Ammon's horn (tissue), 1 donor: ENCODE results near the gene SLC16A5.
"Not testable (repeated sequence)": the region's sequence is repeated elsewhere in the genome, so short reads cannot be mapped to it uniquely, and the experiment has no call there.

Source experiments
- DNase-seq: peaks from one replicate; pipeline ENCODE4 v3.0.0-alpha.2; 2016; ENCODE audit warnings: low spot score

Gene SLC16A5

GRCh38 chr17:75133001-75133400 lies 45.2 kb downstream of the SLC16A5 start:
- no peak for DNase-seq

DNA sequence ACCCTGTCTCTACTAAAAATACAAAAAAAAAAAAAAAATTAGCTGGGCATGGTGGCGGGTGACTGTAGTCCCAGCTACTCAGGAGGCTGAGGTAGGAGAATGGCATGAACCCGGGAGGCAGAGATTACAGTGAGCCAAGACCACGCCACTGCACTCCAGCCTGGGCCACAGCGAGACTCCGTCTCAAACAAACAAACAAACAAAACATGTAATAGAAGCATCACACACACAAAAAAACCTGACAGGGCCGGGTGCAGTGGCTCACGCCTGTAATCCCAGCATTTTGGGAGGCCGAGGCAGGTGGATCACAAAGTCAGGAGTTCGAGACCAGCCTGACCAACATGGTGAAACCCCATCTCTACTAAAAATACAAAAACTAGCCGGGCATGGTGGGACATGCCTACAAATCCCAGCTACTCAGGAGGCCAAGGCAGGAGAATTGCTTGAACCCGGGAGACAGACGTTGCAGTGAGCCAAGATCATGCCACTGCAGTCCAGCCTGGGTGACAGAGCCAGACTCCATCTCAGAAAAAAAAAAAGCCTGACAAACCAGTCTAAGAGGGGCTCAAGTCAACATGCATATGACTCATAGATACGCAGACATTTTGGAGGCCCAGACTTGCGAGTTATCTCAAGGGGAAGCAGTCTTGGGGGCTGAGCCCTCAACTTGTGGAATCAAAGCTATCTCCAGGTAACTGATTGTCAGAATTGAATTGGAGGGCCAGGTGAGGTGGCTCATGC lies 46.0 kb downstream of the SLC16A5 start:
- DNase-seq = not testable (repeated sequence)

- DNase-seq = no peak
These were observed 47.7 kb downstream of the SLC16A5 start for GRCh38 chr17:75135452-75135851.

- no peak for DNase-seq
These were observed 48.2 kb downstream of the SLC16A5 start for GRCh38 chr17:75135946-75136345.

- DNase-seq = not testable (repeated sequence)
These were observed 50.0 kb downstream of the SLC16A5 start for GRCh38 chr17:75137762-75138161.

DNA sequence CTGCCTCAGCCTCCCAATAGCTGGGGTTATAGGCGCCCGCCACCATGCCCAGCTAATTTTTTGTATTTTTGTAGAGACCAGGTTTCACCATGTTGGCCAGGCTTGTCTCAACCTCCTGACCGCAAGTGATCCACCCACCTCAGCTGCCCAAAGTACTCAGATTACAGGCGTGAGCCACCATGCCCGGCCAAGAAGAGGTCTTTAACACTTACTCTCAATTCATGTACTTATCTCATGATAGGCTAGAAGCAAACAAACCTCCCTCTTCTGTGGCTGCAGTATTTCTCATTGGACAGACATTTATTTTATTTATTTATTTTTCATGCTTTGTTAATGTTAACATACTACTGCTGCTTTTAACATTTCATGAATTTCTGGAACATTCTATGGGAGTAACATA lies 50.8 kb downstream of the SLC16A5 start:
- DNase-seq = no peak

GRCh38 chr17:75142236-75142971 lies 54.6 kb downstream of the SLC16A5 start:
- DNase-seq = no peak

DNA sequence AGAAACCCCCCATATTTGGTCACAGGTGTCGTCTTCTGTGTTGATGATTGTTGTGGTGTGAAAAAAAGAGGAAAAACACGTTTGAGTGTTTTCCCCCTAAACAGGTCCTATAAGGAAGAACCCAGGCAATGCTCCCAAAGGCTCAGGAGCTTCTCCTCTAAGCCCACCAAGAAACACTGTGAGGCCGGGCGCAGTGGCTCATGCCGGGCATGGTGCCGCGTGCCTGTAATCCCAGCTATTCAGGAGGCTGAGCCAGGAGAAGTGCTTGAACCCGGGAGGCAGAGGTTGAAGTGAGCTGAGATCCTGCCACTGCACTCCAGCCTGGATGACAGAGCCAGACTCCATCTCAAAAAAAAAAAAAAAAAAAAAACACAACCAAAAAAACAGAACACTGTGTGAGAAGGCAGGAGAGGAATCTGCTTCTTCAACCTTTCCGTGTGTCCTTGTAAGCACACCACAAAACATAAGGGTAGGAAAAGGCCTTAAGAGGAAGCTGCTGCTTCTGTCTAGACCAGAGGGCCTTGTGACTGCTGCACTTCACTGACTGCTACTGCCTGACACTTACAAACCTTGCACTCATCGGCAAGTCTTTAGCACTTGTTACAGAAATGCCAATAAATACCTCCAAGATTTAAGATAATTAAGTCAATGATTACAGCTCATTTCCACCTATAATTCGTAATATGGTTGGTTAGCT lies 57.2 kb downstream of the SLC16A5 start:
- DNase-seq = peak; percentile 43

GRCh38 chr17:75146592-75146991 lies 58.8 kb downstream of the SLC16A5 start:
- DNase-seq = no peak

DNA sequence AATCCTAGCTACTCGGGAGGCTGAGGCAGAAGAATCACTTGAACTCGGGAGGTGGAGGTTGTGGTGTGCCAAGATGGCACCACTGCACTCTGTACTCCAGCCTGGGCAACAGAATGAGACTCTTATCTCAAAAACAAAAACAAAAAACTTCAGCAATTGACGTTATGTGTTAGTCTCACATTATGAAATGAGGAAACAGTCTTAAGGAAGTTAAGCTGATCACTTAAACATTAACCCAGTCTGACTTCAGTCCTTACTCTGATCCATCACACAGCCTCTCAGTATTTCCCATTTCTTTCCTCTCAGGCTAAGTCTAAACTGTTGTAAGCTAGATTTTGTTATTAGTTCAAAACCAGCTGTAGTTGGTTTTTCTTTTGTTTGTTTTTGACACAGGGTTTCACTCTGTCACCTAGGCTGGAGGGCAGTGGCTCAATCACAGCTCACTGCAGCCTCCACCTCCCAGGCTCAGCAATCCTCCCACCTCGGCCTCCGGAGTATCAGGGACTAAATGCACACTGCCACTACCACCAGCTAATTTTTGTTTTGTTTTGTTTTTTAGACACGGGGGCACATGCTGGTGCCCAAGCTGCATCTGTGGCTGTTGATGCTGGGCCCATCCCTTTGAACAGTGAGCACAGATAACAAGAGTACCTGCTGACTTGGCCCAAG lies 60.3 kb downstream of the SLC16A5 start:
- no peak for DNase-seq

DNA sequence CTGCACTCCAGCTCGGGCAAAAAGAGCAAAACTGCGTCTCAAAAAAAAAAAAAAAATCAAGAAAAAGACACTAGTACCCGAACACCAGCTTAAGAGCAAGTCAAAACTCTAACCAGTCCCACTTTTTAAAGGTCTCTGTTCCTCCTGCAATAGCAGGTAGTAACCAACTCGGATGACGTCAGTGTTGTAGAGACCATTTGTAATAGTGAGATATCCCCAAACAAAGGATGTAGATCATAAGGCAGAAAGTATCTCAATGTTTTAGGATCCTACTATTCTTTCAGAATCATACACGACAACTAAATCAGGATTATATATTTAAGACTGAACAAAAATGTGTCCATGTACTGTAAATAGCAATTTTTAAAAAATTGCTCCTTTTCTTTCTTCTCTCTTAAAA lies 64.2 kb downstream of the SLC16A5 start:
- DNase-seq = no peak

- DNase-seq = no peak
These were observed 64.8 kb downstream of the SLC16A5 start for GRCh38 chr17:75152523-75152921.

GRCh38 chr17:75152922-75153779 lies 65.4 kb downstream of the SLC16A5 start:
- no peak for DNase-seq

DNA sequence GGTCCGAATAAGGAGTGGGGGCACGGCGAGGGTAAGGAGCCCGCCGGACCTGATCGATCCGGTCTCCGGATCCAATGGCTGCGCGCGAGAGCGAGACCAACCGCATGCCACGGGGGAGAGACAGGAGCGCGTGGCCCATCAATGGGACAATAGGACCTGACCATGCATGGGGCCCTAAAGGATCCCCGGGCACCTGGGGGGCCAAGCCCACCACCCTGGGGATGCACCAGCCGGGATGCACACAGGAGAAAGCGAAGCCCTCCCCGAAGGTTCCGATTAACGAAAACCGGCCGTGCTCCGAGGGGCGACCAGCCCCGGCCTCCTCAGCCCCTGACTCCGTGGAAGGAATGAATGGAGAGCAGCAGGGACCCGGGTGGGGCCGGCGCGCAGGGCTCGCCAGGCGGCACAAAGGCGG lies 66.0 kb downstream of the SLC16A5 start:
- no peak for DNase-seq

DNA sequence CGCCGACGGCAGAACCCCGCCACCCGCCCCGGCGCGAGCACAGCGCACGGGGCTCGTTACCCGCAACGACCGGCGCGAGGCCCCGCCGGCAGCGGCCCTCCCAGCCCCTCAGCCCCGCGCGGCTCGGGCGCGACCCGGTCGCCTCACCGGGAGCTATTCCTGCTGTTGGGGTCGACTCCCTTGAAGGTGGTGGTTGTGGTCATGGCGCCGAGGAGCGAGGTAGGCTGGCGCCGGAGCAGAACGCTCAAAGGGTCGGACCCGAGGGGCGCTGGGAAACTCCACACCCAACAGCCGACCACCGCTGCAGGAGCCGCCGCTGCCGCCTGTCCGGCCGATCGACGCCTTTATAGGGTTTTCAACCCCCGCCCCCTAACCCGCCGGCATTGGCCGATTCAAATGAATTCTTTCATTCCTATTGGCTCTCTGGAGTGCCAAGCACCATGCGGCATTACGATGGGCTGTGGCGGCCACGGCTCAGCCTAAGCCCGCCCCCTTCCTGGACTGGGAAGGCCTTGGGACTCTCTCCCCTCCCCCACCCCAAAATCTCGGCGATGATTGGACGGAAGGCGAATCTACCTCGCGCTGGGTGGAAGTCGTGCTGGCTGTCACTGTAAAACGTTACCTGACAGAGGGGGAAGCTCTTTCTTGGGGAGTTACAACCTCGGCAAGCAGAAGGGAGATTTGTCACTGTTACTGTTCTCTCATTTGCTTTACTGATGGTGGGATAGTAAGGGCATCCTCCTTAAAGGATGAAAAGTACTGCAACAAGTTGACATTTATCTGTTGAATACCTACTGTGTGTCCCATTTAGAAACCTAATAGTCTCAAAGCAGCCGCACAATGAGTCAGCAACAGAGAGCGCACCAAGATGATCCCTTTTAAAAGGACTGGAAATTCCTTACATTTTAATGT lies 66.7 kb downstream of the SLC16A5 start, which contains the start of gene JPT1:
Gene JPT1, minus strand, starts transcription at position 318 of the 912 bp plus-strand sequence. Its CDS starts 115 bp downstream, at position 203.
- DNase-seq = peak; percentile 98

DNA sequence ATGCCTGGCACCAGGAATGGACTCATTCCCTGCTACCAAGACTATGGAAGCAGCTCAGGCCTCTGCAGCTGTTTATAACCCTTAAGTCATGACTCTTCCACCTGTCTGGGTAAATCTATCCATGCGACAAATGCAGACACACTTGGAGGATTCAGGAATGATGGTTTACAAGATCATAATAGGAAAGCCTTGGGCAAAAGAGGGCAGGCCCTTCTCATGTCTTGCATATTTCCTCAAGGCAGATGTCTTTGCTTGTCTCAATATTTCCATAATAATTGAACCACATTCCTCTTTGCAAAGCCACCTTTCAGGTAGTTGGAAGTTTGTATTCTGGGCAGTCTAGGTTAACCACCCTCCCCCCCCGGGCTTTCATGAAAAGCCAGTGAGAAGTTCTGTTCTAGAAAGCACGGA lies 67.4 kb downstream of the SLC16A5 start:
- DNase-seq = no peak
